Measurements from ENCODE around the gene FOXI1.

DNA sequence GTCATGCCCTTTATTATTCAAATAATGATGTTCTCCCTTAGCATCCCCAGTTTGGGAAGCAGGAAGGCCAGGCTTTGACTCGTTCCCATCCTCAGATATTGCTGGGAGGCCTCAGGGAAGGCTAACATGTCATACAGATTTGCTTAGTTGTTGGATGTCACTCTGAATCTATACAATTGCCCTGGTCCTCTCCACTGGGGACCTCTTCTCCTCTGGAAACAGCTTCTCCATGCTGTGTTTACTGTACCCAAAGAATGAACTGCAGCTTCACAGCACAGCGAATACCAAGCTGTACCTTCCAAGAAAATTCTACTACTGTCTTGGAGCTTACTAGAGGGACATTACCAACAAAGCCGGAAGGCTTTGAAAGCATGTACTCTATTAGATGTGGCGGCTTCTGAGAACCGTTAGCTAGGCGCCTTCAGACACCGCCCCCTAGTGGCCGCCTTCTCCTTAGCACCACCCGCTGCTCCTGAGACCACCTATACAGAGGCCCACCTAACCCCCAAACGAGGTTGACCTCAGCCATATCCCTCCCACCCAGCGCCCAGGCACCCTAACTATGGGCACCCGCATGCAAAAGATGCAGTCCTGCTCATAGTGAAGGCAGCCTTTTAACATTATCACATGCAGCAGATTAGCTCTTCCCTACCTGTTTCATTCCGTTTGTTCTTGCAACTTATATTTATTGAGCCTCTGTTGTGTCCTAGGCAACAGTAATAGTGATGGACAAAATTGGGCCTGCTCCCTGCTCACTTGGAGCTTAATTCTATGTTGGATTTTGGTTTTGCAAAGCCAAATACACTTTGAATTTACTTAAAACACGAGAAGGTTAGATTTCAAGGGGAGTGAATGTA is 34.9 kb upstream of the FOXI1 start:
- TF ChIP-seq, protein P1, sequence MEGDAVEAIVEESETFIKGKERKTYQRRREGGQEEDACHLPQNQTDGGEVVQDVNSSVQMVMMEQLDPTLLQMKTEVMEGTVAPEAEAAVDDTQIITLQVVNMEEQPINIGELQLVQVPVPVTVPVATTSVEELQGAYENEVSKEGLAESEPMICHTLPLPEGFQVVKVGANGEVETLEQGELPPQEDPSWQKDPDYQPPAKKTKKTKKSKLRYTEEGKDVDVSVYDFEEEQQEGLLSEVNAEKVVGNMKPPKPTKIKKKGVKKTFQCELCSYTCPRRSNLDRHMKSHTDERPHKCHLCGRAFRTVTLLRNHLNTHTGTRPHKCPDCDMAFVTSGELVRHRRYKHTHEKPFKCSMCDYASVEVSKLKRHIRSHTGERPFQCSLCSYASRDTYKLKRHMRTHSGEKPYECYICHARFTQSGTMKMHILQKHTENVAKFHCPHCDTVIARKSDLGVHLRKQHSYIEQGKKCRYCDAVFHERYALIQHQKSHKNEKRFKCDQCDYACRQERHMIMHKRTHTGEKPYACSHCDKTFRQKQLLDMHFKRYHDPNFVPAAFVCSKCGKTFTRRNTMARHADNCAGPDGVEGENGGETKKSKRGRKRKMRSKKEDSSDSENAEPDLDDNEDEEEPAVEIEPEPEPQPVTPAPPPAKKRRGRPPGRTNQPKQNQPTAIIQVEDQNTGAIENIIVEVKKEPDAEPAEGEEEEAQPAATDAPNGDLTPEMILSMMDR (IDR thresholded peaks at IDR 0.05), result peak; percentile 77
- TF ChIP-seq, protein P2, sequence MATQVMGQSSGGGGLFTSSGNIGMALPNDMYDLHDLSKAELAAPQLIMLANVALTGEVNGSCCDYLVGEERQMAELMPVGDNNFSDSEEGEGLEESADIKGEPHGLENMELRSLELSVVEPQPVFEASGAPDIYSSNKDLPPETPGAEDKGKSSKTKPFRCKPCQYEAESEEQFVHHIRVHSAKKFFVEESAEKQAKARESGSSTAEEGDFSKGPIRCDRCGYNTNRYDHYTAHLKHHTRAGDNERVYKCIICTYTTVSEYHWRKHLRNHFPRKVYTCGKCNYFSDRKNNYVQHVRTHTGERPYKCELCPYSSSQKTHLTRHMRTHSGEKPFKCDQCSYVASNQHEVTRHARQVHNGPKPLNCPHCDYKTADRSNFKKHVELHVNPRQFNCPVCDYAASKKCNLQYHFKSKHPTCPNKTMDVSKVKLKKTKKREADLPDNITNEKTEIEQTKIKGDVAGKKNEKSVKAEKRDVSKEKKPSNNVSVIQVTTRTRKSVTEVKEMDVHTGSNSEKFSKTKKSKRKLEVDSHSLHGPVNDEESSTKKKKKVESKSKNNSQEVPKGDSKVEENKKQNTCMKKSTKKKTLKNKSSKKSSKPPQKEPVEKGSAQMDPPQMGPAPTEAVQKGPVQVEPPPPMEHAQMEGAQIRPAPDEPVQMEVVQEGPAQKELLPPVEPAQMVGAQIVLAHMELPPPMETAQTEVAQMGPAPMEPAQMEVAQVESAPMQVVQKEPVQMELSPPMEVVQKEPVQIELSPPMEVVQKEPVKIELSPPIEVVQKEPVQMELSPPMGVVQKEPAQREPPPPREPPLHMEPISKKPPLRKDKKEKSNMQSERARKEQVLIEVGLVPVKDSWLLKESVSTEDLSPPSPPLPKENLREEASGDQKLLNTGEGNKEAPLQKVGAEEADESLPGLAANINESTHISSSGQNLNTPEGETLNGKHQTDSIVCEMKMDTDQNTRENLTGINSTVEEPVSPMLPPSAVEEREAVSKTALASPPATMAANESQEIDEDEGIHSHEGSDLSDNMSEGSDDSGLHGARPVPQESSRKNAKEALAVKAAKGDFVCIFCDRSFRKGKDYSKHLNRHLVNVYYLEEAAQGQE (IDR thresholded peaks at IDR 0.05), result no peak
- TF ChIP-seq CHD2 (IDR thresholded peaks at IDR 0.05; ENCODE audit: low read length, partially characterized antibody) (no peak), ZFP36 (IDR thresholded peaks at IDR 0.05; ENCODE audit: borderline replicate concordance, partially characterized antibody) (no peak), JUN (IDR thresholded peaks at IDR 0.05) (no peak), POLR2A (IDR thresholded peaks at IDR 0.05; ENCODE audit: low read length) (no peak), MAFK (IDR thresholded peaks at IDR 0.05; ENCODE audit: partially characterized antibody) (no peak), HDAC2 (IDR thresholded peaks at IDR 0.05) (no peak), BHLHE40 (IDR thresholded peaks at IDR 0.05; ENCODE audit: low read depth, low read length) (no peak), NFE2L2 (conservative IDR thresholded peaks at IDR 0.05; ENCODE audit: low read length) (no peak), FOSL2 (IDR thresholded peaks at IDR 0.05) (no peak), FOSL2 (CRISPR knock-in tag; IDR thresholded peaks at IDR 0.05) (no peak), HEYL (CRISPR knock-in tag; IDR thresholded peaks at IDR 0.05) (no peak)
- TF ChIP-seq, protein P3, sequence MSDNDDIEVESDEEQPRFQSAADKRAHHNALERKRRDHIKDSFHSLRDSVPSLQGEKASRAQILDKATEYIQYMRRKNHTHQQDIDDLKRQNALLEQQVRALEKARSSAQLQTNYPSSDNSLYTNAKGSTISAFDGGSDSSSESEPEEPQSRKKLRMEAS (IDR thresholded peaks at IDR 0.05), result no peak
- TF ChIP-seq, protein P4, sequence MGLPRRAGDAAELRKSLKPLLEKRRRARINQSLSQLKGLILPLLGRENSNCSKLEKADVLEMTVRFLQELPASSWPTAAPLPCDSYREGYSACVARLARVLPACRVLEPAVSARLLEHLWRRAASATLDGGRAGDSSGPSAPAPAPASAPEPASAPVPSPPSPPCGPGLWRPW (IDR thresholded peaks at IDR 0.05), result no peak

Measured in A549 (cell line).